Esophagus muscularis mucosa (tissue), 4 donors: ENCODE data around the gene KLHL29. TPM values are rescaled to one million over a fixed set of nuclear protein-coding genes. Genes with fewer than 3 reads are reported as not detected.

Experiments used
- DNase-seq: peaks from one replicate; pipeline ENCODE4 v3.0.0-alpha.2; 2017; ENCODE audit errors: extremely low spot score
- H3K27ac ChIP-seq, 4 donors: fragments of 200-600 bp; sonication (generic); replicated peaks in 1 of 4; 1 replicate in 3 of 4; 2 replicates in 1 of 4; pipeline ENCODE4 v1.5.1; 2016 to 2019; ENCODE audit warnings: mild to moderate bottlenecking in 1 of 4
- H3K27me3 ChIP-seq, 4 donors: fragments of 200-600 bp; sonication (generic); one replicate each; pipeline versions ENCODE4 v1.5.1 to v1.6.0; 2016 to 2019
- H3K36me3 ChIP-seq, 4 donors: fragments of 200-600 bp; sonication (generic); one replicate each; pipeline ENCODE4 v1.5.1; 2016 to 2019
- H3K4me1 ChIP-seq, 4 donors: fragments of 200-600 bp; sonication (generic); one replicate each; pipeline ENCODE4 v1.5.1; 2016 to 2019
- H3K4me3 ChIP-seq, 4 donors: fragments of 200-600 bp; sonication (generic); 1 replicate in 2 of 4; 2 replicates in 2 of 4; pipeline ENCODE4 v1.5.1; 2016 to 2019; ENCODE audit warnings: mild to moderate bottlenecking in 4 of 4, moderate library complexity in 1 of 4
- H3K9me3 ChIP-seq, 4 donors: fragments of 200-600 bp; sonication (generic); 1 replicate in 3 of 4; 2 replicates in 1 of 4; pipeline ENCODE4 v1.5.1; 2016 to 2019
- EP300 ChIP-seq: sonication (generic); formaldehyde crosslinking; IDR thresholded peaks from one replicate; pipeline ENCODE4 v1.6.1; 2017; ENCODE audit warnings: antibody characterized with exemption
- POLR2A ChIP-seq: fragments of 450-650 bp; IDR thresholded peaks from one replicate; pipeline ENCODE4 v1.6.1; 2017; ENCODE audit warnings: antibody characterized with exemption, moderate library complexity, mild to moderate bottlenecking, low read depth
- POLR2AphosphoS5 ChIP-seq, 2 donors: sonication (generic); formaldehyde crosslinking; IDR thresholded peaks; one replicate each; pipeline ENCODE4 v1.6.1; 2017; ENCODE audit warnings: antibody characterized with exemption in 2 of 2
- WGBS: methylation state at CpG from one replicate; pipeline ENCODE4 v1.1.5; 2018; 5-methylcytosine and 5-hydroxymethylcytosine counted together
- intact Hi-C: fragments of 100-400 bp; cut with DNase I; formaldehyde crosslinking; loops from one replicate; pipeline ENCODE4 v1.15.1; 2023
- total RNA-seq, 4 donors: library from RNA; depleted of rRNA; stranded (reverse); fragments of >200 nt; gene quantifications; one replicate each; pipeline versions ENCODE4 v1.1.0 to v1.2.1, GENCODE V29; 2016
- TF ChIP-seq, protein P1 (sequence below), 3 experiments: fragments of 200-600 bp in 2 of 3; fragments of 450-650 bp in 1 of 3; sonication (generic) in 2 of 3; IDR thresholded peaks; one replicate each; pipeline ENCODE4 v1.5.1; 2017 to 2019; ENCODE audit warnings: antibody characterized with exemption in 3 of 3, mild to moderate bottlenecking in 2 of 3, moderate library complexity in 1 of 3

The KLHL29 gene
- total RNA-seq, 4 donors from 2014 or later, result 22.0 to 26.1 (median 23.4) TPM

- WGBS, result 78% methylated on average over 9 of the region's 9 CpGs
- TF ChIP-seq POLR2AphosphoS5 (IDR thresholded peaks at IDR 0.05) (no peak), EP300 (no peak), POLR2A (no peak)
- TF ChIP-seq, protein P1, sequence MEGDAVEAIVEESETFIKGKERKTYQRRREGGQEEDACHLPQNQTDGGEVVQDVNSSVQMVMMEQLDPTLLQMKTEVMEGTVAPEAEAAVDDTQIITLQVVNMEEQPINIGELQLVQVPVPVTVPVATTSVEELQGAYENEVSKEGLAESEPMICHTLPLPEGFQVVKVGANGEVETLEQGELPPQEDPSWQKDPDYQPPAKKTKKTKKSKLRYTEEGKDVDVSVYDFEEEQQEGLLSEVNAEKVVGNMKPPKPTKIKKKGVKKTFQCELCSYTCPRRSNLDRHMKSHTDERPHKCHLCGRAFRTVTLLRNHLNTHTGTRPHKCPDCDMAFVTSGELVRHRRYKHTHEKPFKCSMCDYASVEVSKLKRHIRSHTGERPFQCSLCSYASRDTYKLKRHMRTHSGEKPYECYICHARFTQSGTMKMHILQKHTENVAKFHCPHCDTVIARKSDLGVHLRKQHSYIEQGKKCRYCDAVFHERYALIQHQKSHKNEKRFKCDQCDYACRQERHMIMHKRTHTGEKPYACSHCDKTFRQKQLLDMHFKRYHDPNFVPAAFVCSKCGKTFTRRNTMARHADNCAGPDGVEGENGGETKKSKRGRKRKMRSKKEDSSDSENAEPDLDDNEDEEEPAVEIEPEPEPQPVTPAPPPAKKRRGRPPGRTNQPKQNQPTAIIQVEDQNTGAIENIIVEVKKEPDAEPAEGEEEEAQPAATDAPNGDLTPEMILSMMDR (IDR thresholded peaks at IDR 0.05), result no peak
- Histone ChIP-seq H3K27me3 (no peaks in the 10 kb centered on the region), H3K4me3 (no peak overlapping the region), H3K4me1 (peaks cover 0 to 37% (median 35%) of the 10 kb centered on the region in 4 donors), H3K36me3 (no peaks in the 10 kb centered on the region), H3K9me3 (no peaks in the 10 kb centered on the region), H3K27ac (peak overlapping the region in 1 of 4 donors; percentile 31)
- intact Hi-C loops, result no loop called here
- no peak for DNase-seq
Observed at GRCh38 chr2:23435250-23436035, 50.5 kb downstream of the KLHL29 start.

DNA sequence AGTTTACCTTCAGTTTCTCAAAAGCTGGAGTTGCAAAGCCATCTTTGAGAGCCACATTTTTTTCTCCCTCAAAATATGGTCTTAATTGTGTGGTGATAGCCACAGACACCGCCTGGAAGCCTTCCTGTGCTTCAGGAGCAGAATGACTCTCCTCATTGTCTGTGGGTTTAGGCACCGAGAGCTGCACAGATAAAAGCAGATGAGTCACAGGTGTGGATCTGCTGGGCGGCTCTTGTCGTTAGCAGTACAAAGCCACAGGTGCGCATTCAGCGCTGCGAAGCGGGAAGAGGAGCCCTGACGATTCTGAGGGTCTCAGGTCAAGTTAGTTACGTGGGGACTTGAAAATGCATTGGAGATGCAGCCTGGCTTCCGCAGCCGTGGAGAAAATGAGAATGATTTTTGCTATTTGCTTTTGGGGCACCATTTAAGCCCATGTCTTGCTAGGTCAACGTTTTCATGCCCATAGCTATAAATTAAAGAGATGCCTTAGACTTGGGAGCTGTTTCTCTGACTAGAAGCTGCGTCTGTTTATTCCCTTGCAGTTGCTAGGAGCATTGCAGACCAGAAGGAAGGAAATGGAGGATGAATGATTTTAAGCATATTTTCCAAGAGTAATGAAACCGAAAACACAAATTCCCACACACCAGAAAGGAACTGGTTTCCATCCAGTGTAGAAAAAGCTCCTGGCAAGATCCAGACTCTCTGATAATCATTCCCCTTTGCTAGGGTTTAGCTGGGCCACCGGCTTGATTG, 51.5 kb downstream of the KLHL29 start:
- intact Hi-C loops, result no loop called here
- TF ChIP-seq POLR2A (no peak), EP300 (no peak), POLR2AphosphoS5 (IDR thresholded peaks at IDR 0.05) (no peak)
- no peaks in the 10 kb centered on the region for H3K9me3 ChIP-seq
- peak overlapping the region; percentile 16 to 55 (median 34) for H3K27ac ChIP-seq
- no peaks in the 10 kb centered on the region for H3K36me3 ChIP-seq
- H3K4me3 ChIP-seq, result no peak overlapping the region
- no peaks in the 10 kb centered on the region for H3K27me3 ChIP-seq
- peaks cover 0 to 30% (median 30%) of the 10 kb centered on the region in 4 donors for H3K4me1 ChIP-seq
- no peak for DNase-seq
- 64% methylated on average over 16 of the region's 16 CpGs for whole genome bisulfite sequencing

DNA sequence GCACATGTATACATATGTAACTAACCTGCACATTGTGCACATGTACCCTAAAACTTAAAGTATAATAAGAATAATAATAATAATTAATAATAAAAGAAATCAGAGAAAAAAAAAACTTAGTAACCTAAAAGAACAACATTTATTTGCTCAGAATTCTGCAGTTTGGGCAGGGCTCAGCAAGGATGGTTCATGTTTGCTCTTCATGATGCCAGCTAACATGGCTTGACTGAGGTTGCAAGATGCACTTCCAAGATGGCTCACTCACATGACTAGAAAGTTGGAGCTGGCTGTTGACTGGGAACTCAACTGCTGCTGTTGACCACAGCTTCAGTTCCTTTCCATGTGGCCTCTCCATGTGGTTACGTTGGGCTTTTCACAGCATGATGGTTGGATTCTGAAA, 56.4 kb downstream of the KLHL29 start:
- Histone ChIP-seq H3K27ac (no peak overlapping the region), H3K4me1 (peaks cover 0 to 8% (median 7%) of the 10 kb centered on the region in 4 donors), H3K9me3 (no peaks in the 10 kb centered on the region), H3K4me3 (no peak overlapping the region), H3K36me3 (no peaks in the 10 kb centered on the region), H3K27me3 (no peaks in the 10 kb centered on the region)
- TF ChIP-seq, protein P1 (IDR thresholded peaks at IDR 0.05), result no peak
- TF ChIP-seq POLR2AphosphoS5 (IDR thresholded peaks at IDR 0.05) (no peak), EP300 (no peak), POLR2A (no peak)
- DNase-seq, result no peak
- WGBS, result 100% methylated on average over 1 of the region's 1 CpG
- intact Hi-C loops, result no loop called here

GRCh38 chr2:23445450-23445868, 60.5 kb downstream of the KLHL29 start:
- TF ChIP-seq, protein P1 (IDR thresholded peaks at IDR 0.05), result no peak
- TF ChIP-seq POLR2AphosphoS5 (IDR thresholded peaks at IDR 0.05), result no peak
- WGBS, result 83% methylated on average over 4 of the region's 4 CpGs
- no peaks in the 10 kb centered on the region for H3K9me3 ChIP-seq
- H3K27me3 ChIP-seq, result no peaks in the 10 kb centered on the region
- no peak overlapping the region for H3K4me3 ChIP-seq
- no peak overlapping the region for H3K27ac ChIP-seq
- intact Hi-C loops, result no loop called here
- no peaks in the 10 kb centered on the region for H3K36me3 ChIP-seq
- peaks cover 0 to 15% (median 9%) of the 10 kb centered on the region in 4 donors for H3K4me1 ChIP-seq
- no peak for DNase-seq

GRCh38 chr2:23446916-23447315, 61.9 kb downstream of the KLHL29 start:
- Histone ChIP-seq H3K27ac (no peak overlapping the region), H3K4me1 (peaks cover 0 to 15% (median 9%) of the 10 kb centered on the region in 4 donors), H3K36me3 (no peaks in the 10 kb centered on the region), H3K27me3 (no peaks in the 10 kb centered on the region), H3K4me3 (no peak overlapping the region), H3K9me3 (no peaks in the 10 kb centered on the region)
- WGBS, result 87% methylated on average over 5 of the region's 5 CpGs
- TF ChIP-seq POLR2A (no peak), EP300 (no peak), POLR2AphosphoS5 (IDR thresholded peaks at IDR 0.05) (no peak)
- TF ChIP-seq, protein P1 (IDR thresholded peaks at IDR 0.05), result no peak
- DNase-seq, result no peak
- intact Hi-C loops, result no loop called here
